Lung microvascular endothelial cell (primary cell): Measurements from ENCODE around the gene CACNA2D3. TPM values are rescaled to one million over a fixed set of nuclear protein-coding genes. Genes with fewer than 3 reads are reported as not detected.

Source experiments
- DNase-seq, 2 donors: peaks; one replicate each; pipeline versions ENCODE4 v3.0.0 to v3.0.0-alpha.2; 2010; ENCODE audit warnings: low read depth in 2 of 2
- total RNA-seq: library from RNA; depleted of rRNA; stranded (reverse); fragments of >200 nt; gene quantifications from 2 replicates; pipeline ENCODE4 v1.2.1, GENCODE V29; 2014

Gene CACNA2D3
- total RNA-seq, 1 donor from 2014 or later: not detected

DNA sequence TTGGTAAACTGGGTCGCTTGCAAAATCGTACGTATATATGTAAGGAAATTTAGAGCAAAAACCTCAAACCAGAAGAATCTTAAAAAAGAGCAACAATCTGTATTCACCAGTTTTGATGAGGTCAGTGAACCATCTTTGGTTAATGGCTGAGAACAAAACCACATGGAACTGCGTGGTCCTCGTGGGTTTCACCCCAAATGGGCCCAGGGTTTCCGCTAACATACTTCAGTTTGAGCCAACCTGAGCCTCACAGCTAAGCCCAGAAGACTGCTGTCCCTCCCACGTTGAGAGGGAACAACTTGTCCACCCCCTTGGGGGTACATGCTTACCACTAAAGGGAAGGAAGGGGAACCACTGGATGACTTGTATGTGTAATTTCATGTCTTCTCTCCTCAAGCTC lies 204.6 kb downstream of the CACNA2D3 start:
- no peak for DNase-seq

DNA sequence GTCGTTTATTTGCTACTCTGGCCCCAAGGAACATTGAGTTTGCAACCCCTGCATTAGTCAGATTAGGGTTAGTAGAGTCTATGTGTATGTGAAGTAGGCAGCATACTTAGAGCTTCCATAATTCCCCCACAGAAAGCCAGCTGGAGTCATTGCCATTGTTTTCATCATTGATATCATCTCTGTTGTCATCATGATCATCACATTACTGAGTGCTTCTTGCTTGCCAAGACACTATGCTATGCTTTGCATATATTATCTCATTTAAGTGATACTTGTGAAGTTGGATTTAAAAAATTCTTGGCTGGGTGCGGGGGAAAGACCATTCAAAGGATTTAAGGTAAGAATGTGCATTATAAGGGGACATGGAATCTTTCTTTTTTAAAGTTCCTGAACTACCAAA lies 209.0 kb downstream of the CACNA2D3 start:
- no peak for DNase-seq

DNA sequence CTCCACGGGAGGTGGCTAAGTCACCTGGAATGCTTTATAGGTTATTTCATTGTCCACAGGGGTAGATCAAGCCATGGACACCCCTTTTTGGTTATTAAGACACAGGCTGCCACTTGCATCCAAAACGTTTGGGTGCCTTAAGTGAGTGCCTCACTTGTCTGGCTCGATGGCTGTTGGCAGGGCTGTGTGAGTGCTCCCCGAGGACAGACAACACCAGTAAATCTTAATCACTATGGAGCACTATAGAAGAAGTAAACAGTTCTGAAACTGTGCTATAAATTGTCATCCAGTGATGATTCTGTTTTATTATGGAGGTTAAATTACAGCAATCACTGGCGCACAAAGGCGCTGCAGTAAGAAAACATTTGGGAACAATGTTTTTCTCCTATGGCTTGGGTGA lies 215.5 kb downstream of the CACNA2D3 start:
- DNase-seq: no peak

DNA sequence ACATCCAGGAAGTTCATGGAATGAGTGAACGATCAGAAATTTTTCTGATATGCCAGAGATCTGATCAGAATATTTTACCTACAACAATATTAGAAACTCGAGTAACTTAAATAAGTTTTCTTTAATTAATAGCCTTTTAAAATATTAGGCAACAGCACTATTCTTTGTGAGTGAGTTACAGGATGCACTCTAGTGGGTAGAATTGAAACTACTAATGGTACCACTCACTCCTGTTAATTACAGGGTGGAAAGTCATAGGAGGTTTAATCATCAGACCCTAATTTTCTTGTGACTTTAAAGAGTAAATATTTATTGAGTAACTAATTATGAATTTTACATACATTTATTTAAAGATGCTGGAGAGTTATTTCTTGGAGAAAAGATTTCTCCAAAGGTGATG lies 217.3 kb downstream of the CACNA2D3 start:
- no peak for DNase-seq

DNA sequence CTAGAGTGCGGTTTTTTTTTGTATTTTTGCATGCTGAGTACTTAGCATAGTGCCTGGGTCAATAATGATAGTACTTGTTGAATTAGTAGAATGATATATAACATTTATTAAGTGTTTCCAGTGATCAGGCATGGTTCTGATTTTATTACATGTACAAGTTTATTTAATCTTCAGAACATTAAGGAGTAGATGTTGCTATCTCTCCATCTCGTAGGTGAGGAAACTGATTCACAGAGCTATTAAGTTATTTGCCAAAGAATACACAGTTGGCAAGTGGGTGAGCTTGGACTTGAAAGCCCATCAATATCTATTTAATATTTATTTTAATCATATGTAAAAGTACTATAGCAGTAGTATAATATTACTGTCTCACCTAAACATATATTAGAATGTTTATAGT lies 219.5 kb downstream of the CACNA2D3 start:
- no peak for DNase-seq

DNA sequence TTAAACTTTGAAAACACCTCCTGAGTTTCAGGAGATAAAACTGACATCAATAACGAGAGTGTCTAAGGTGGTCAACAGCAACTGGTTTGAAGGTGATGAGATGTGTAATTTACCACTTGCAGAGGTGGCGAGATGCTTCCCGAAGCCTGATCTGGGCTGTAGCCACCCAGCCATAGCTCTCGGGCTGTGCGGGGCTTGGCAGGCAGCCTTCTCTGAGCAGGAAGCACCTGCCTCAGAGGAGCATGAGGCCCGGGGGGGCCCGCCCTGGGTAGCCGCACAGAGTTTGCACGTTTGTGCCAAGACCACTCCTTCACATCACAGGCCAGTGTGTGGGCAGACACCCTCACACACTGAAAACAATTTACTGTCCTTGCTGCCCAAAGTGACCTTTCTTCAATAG lies 220.3 kb downstream of the CACNA2D3 start:
- DNase-seq: no peak

DNA sequence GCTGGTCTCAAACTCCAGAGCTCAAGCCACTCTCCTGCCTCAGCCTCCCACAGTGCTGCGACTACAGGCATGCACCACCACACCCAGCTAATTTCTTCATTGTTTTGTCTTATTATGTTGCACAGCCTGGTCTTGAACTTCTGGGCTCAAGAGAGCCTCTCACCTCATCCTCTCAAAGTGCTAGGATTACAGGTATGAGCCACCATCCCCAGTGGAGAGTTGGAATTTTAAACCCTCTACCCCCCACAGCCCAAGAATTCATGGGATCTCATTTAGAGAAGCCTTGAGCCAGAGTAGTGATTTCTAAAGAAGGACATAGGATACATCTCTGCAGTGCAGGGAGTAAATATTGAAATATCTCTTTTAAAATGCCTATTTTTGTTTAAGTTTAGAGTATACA lies 221.1 kb downstream of the CACNA2D3 start:
- no peak for DNase-seq

DNA sequence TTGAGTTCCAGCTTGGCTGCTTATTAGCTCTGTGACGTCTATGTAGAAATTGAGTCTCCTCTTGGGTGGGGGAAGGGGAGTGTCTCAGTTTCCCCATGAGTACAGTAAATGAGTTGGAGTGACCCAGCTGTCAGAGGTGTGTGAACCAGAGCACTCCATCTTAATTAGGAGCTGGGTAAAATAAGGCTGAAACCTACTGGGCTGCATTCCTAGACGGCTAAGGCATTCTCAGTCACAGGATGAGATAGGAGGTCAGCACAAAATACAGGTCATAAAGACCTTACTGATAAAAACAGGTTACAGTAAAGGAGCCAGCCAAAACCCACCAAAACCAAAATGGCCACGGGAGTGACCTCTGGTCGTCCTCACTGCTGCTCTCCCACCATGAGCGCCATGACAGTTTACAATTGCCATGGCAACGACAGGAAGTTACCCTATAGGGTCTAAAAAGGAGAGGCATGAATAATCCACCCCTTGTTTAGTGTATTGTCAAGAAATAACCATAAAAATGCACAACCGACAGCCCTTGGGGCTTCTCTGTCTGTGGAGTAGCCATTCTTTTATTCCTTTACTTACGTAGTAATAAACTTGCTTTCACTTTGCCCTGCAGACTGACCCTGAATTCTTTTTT lies 222.4 kb downstream of the CACNA2D3 start:
- DNase-seq: no peak

DNA sequence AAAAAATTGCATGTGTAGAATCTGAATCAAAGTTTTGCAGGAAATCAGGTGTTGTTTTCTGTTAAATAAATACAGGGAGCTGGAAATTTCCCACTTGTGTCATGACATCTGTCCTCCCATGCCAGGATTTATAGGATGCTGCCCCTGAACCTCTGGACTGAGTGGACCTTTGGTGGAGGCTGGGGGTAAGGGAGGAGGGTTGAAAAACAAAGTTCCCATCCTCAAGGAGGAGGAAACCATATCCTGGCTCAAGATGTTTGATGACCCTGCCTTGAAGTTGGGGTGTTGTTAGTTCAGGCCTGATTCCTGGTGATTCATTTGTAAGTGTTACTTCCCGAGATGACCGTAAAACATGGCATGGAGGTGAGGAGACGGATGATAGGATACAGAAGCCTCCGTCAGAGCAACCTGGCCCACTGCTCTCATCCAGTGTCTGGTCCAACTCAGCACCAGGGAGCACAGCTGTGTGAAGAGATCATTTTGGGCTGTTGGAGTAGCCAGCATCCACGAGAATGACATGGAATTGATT lies 223.6 kb downstream of the CACNA2D3 start:
- DNase-seq: no peak

DNA sequence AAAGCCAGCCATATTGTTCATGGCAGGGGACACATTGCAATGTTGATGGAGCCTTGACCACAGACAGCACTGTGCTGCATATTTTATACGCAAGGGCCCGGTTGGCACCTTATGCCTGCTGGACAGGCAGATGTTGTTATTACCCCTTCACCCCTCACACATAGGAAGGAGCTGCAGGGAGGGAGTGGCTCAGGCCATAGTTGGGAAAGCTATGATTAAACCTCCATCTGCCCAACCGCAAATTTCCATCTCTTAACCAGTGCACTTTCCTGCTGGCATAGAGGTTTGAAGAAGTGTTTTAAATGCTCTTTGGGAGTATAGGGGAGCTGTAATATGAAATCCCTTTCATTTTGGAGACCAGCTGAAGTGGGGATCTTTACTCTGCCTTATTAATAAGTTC lies 224.7 kb downstream of the CACNA2D3 start:
- no peak for DNase-seq

DNA sequence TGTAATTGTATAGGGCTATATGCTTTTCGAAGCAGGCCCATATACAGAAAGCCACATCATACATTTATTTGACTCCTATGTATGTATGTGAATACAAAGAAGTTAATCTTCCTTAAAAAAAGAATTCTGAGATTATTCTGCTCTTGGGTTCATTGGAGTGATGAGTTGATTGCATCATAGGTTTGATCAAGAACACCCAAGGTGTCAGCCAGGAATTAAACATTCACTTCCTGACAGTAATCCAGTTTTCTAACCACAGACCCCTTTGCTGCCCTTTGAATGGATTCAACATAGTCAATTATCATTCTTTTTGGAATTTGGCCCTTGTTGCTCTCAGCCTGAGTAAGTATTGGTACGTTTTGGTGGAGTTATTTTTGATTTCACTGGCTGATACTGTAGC lies 225.6 kb downstream of the CACNA2D3 start:
- DNase-seq: no peak

DNA sequence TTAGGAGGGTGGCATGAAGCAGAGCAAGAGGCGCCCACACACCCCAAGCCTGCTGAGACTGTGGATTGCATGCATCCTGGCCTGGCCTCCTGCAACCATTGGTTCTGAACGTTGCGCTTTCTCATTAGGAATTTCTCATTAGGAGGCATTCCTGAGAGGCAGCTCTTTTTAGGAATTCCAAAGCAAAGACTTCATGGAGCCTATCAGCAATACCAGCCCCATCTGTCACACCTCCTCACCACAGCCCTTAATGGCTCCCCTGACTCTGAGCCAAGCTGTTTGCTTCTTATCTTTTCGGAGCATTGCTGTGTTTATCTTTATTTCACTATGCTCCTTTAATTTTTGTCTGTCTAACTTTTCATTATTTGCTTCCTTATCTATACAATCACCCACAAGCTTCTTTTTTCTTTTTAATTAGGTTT lies 226.9 kb downstream of the CACNA2D3 start:
- no peak for DNase-seq

DNA sequence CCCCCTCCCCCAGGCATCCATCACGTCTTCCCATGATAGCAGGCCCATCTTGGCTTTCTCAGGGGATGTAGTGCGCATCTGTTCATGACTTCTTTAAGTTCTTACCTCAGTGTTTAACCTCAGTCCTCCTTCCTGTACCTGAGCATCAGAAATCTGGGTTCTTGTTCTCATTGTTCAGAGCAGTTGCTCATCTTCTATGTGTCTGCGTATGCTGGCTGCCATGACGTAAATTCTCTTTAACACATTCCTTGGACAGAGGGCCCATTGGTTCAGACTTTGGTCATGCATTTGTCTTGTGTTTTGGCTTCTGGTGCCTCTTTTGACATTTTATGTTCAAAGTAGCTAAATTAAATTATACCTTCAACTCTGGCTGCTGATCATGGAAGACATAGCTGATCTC lies 227.3 kb downstream of the CACNA2D3 start:
- no peak for DNase-seq

DNA sequence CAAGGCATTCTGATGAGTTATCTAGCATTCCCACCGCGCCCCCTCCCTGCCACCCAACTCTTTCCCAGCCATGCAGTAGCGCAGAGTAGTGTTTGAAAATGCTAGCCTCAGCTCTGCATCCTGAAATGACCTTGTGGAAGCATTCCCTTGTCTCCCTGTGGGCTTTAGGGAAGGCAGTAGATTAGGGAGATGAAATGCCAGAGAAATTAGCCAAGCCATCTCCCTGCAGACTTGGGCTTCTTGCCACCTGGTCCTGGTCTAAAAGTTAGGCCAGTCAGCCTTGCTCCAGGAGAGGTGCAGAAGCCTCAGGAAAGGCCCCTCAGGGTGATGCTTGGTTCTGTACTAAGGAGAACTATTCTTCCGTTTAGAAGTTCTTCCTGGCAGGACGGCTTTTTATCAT lies 231.2 kb downstream of the CACNA2D3 start:
- no peak for DNase-seq

DNA sequence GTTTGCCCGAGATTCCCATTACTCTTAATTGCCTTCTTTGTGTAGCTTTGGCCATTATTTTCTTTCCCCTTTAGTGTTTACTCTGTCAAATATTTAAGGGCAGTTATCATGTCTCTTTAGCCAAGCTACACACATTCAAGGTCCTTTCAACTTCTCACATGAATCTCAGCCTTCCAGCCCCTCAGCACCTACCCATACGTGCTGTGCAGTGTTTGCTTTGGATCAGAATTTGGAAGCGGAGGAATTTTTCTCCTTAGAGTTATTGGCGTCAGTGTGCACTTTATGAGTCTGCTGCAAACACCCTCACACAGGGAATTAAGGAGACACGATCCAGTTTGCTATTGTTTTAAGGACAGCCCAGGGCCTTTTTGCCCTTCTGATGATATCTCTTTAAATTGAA lies 231.6 kb downstream of the CACNA2D3 start:
- no peak for DNase-seq

DNA sequence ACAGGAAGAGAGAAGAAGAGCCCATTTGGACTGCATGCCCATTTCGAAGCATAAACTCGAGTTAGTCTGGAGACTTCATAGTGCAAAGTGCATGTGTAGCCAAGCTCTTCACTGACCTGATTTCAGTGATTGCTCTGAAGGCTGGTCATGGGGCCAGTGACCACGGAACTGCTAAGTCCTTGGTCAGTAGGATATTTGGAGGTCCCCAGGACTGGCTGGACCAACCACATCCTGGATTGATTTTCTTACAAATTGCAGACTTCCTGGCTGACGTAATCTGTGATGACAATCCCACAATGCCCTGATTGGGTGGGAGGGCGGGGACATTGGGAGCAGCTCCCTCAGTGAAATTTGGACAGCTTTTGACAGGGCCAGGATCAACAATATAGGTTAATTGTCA lies 233.4 kb downstream of the CACNA2D3 start:
- DNase-seq: no peak

DNA sequence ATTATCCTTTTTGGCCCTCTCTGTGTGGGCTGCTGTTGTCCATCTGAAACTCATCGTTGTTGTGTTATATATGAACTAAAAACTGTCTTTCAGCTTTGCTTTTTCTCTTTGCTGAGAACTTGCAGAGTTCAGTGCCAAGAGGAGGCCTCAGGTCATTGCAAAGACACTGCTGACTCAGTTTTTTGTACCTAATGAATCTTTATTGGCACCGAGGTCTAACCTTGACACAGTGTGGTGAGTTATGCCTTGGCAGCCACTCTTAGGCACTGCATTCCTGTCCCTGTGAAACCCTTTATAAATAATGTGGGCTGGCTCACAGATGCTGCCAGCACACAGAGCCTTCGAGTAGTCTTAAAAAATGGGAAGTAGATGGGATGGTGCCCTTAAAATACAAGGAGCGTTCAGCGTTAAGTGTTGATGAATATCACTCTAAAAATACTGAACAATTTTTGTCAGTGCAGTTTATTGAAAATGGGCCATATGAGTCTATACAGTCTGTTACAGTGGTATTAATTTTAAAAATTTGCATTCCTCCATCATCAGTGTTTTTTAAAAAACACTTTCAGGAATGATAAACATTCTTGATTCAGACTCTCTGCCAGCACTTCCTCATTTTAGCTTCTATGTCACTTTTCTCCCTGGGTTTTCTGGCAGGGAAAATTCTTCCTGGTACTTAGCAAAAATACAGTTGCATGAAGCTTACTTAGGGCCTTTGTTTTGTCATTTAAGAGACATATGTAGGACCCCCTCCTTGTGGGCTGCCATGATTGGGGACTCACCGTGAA lies 234.1 kb downstream of the CACNA2D3 start:
- no peak for DNase-seq

DNA sequence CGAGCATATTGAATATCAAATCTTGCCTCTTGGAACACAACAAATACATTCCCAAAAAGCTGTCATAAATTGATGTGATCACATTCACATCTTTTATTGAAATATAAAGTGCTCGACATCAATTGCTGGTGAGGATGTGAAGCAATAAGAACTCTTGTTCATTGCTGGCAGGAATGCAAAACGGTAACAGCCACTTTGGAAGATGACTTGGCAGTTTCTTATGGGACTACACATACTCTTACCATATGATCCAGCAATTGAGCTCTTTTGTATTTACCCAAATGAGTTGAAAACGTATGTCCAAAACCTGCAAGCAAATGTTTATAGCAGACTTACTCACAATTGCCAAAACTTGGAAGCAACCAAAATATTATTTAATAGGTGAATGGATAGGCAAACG lies 234.9 kb downstream of the CACNA2D3 start:
- no peak for DNase-seq

DNA sequence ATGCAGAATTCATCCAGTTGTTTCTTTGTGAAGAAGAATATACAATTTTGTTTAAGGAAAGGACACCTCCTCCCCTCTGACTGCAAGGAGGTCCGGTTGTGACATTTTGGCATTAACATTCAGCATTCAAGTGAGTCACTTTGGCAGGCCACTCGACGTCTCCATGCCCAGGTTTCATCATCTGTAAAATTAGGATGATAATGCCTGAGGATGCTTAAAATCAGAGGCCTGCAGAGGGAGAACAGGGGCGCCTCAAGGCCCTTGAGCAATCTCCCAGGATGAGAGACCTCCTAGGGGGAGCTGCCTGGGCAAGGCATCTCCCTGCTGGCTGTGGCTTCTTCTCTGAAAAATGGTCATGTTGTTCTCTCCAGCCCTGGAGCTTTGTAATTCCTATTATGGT lies 236.0 kb downstream of the CACNA2D3 start:
- no peak for DNase-seq

DNA sequence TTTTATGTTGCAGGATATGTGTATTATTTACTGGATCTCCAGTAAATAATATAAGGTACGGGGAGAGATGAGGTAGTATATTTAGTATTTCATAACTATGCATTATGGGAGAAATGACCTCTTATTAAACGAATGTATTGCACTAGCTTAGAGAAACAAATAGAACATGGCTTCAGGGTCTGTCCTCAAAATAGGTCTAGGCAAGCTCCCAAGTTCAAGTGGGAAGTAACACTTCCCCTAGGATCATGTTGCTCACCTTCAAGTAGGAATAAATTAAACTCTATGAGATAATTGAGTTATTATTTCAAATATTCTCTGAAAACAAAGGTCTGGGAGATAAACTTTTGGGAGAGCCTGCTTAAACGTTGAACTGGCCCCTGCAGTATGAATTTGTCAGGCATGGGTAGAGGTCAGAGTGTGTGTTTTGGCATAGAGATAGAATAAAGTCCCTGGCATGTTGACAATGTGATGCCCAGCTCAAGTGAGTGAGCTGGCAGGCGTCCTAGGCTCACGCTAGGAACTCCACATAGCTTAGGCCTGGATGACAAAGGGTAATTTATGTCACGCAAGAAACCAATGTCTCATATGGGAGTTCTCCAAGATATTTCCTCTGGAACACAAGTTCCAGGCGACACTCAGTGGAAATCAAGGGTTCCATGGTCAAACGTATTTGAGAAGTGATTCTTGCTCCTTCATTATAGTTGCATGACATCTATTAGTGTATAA lies 236.8 kb downstream of the CACNA2D3 start:
- no peak for DNase-seq

DNA sequence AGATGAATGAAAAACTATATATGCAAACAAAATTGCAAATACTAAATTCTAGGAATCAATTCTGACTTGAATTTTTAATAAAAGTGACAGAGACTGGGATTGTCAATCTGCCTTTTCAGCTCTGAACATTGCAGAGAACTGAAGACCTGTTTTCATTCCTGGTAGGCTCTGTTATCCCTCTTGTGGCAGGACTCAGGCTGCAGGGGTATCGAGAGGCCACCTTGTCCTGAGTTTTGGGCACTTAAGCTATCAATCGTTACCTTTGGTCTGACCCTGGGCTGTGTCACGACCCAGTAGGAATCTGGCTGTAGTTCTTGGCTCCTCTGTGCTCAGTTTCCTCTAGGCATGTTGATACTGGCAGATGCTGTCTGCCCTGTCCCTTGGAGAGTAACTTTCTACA lies 238.0 kb downstream of the CACNA2D3 start:
- no peak for DNase-seq

DNA sequence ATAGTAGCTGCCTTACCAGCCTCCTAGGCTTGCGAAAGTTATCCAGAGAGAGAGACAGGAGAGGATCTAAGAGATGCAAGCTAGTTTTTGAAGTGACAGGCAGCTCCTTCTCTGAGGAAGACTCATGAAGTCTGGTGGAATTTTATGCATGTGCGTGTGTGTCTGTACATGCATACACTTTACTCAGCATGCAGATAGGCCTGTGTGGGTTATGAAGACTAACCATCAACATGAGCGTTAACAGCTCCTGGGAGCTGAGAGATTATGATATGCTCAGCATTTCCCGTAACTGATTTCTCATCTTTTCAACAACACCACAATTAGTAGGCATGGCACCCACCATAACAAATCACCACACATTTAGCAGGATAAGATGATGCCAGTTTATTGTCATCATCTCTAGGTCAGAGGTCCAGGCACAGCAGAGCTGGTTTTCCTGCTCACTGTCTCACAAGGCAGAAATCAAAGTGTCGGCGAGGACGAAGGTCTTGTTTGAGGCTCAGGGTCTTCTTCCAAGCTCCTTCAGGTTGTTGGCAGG lies 239.5 kb downstream of the CACNA2D3 start:
- DNase-seq: no peak
